Measurements from ENCODE around the gene PIP4K2C.

DNA sequence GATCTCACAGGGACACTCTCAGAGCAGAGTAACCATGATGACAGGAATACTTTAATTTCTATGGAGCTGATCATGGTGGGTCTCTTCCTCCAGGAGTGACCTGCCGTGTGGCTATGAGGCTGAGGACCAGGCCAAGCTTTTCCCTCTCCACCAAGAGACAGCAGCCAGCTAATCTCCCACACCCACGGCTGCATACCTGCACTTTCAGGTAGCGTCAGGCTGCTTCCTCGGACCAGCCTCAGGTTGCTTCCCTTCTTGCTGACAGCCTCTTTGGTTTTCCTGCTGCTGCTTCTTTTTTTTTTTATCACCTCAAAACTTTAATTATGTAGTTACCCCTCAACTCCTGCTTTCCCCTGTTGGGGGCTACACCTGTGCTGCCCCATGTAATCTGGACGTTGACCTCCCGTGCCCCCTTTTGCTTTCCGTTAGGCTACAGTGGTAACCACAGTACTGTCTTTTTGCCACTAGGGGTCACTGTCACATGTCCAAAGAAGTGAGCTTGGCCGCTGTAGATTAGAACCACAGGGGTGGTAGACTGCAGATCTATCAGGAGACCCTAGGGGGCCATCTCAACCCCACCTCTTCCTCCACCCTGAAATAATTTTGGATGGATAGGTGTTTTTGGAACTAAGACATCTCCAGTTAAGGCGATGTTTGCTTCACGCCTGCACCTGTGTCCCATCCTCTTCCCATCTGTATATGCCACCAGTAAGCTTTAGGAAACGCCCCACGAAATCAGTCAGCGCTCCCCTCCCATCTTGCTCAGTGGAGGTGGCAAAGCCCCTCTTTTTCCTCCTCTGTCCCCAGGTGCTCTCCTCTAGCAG, 7.8 kb upstream of the PIP4K2C start:
- no peak for TF ChIP-seq POLR2A (IDR thresholded peaks at IDR 0.05)
- TF ChIP-seq, protein P1, sequence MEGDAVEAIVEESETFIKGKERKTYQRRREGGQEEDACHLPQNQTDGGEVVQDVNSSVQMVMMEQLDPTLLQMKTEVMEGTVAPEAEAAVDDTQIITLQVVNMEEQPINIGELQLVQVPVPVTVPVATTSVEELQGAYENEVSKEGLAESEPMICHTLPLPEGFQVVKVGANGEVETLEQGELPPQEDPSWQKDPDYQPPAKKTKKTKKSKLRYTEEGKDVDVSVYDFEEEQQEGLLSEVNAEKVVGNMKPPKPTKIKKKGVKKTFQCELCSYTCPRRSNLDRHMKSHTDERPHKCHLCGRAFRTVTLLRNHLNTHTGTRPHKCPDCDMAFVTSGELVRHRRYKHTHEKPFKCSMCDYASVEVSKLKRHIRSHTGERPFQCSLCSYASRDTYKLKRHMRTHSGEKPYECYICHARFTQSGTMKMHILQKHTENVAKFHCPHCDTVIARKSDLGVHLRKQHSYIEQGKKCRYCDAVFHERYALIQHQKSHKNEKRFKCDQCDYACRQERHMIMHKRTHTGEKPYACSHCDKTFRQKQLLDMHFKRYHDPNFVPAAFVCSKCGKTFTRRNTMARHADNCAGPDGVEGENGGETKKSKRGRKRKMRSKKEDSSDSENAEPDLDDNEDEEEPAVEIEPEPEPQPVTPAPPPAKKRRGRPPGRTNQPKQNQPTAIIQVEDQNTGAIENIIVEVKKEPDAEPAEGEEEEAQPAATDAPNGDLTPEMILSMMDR (IDR thresholded peaks at IDR 0.05): peak; percentile 91 to 93 (median 92)

Measured in prostate gland (tissue), 2 donors.